ENCODE results near the gene B4GALT5. TPM values are rescaled to one million over a fixed set of nuclear protein-coding genes. Genes with fewer than 3 reads are reported as not detected.

Gene B4GALT5
- total RNA-seq, 2 experiments from 2014 or later: 13.5 to 13.7 TPM

GRCh38 chr20:49597825-49598395, 115.8 kb downstream of the B4GALT5 start:
- peaks cover 60% of the 10 kb centered on the region for H3K4me1 Mint-ChIP-seq
- peak overlapping the region; percentile 91 for H3K27ac Mint-ChIP-seq
- H3K36me3 Mint-ChIP-seq: peaks cover 19% of the 10 kb centered on the region
- DNase-seq: no peak
- POLR2A ChIA-PET: interaction anchor here (2.2 kb wide), 1 partner anchor 27 kb away, joined by 6 read pairs; no protein-coding TSS in a partner anchor
- no peaks in the 10 kb centered on the region for H3K27me3 Mint-ChIP-seq
- ATAC-seq (ENCODE audit: low read depth): no peak
- no peaks in the 10 kb centered on the region for H3K9me3 Mint-ChIP-seq
- no peak overlapping the region for H3K4me3 Mint-ChIP-seq

GRCh38 chr20:49595811-49596561, 117.7 kb downstream of the B4GALT5 start:
- DNase-seq (peak; percentile 65), ATAC-seq (ENCODE audit: low read depth) (peak; percentile 44)
- H3K27ac Mint-ChIP-seq: peak overlapping the region; percentile 97
- peaks cover 70% of the 10 kb centered on the region for H3K4me1 Mint-ChIP-seq
- POLR2A ChIA-PET: interaction anchor here (0.6 to 2.2 kb wide), 12 partner anchors 9 to 341 kb away, joined by 3 to 7 read pairs (median 3); partner anchors contain the start of gene SLC9A8
- H3K4me3 Mint-ChIP-seq: peak overlapping the region; percentile 76
- peaks cover 6% of the 10 kb centered on the region for H3K9me3 Mint-ChIP-seq
- H3K36me3 Mint-ChIP-seq: peaks cover 28% of the 10 kb centered on the region
- no peaks in the 10 kb centered on the region for H3K27me3 Mint-ChIP-seq

DNA sequence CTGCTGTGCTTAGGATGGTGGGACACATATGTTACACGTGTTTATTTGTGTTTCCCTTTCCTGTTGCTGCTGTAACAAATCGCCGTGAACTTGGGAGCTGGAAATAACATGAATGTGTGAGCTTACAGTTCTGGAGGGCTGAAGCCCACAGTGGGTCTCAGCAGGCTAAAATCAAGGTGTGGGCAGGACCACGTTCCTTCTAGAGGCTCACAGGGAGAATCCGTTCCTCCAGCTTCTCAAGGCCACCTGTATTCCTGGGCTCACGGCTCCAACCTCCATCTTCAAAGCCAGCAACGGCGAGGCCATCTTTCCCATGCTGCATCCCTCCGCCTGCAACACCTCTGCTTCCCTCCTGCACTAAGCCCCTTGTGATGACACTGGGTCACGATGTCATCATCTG, 118.3 kb downstream of the B4GALT5 start:
- peaks cover 73% of the 10 kb centered on the region for H3K4me1 Mint-ChIP-seq
- H3K27ac Mint-ChIP-seq: peak overlapping the region; percentile 97
- H3K9me3 Mint-ChIP-seq: peaks cover 6% of the 10 kb centered on the region
- POLR2A ChIA-PET: interaction anchor here (1.0 to 1.7 kb wide), 7 partner anchors 12 to 59 kb away, joined by 3 to 7 read pairs (median 4); no protein-coding TSS in a partner anchor
- ATAC-seq (ENCODE audit: low read depth) (no peak), DNase-seq (no peak)
- H3K36me3 Mint-ChIP-seq: peaks cover 25% of the 10 kb centered on the region
- no peaks in the 10 kb centered on the region for H3K27me3 Mint-ChIP-seq
- peak overlapping the region; percentile 76 for H3K4me3 Mint-ChIP-seq

- Mint-ChIP-seq H3K4me1 (peaks cover 76% of the 10 kb centered on the region), H3K4me3 (peak overlapping the region; percentile 76), H3K9me3 (peaks cover 6% of the 10 kb centered on the region), H3K27me3 (no peaks in the 10 kb centered on the region), H3K27ac (peak overlapping the region; percentile 97), H3K36me3 (peaks cover 28% of the 10 kb centered on the region)
- DNase-seq (no peak), ATAC-seq (ENCODE audit: low read depth) (no peak)
- POLR2A ChIA-PET: interaction anchor here (1.0 to 2.6 kb wide), 11 partner anchors 9 to 317 kb away, joined by 3 to 13 read pairs (median 7); partner anchors contain the start of gene ZNFX1
These were observed 118.8 kb downstream of the B4GALT5 start for GRCh38 chr20:49594931-49595315.

GRCh38 chr20:49594143-49594930, 119.3 kb downstream of the B4GALT5 start:
- DNase-seq (peak; percentile 67), ATAC-seq (ENCODE audit: low read depth) (peak; percentile 79)
- Mint-ChIP-seq H3K4me3 (peak overlapping the region; percentile 76), H3K4me1 (peaks cover 75% of the 10 kb centered on the region), H3K27ac (peak overlapping the region; percentile 97), H3K27me3 (no peaks in the 10 kb centered on the region), H3K36me3 (peaks cover 34% of the 10 kb centered on the region), H3K9me3 (peaks cover 6% of the 10 kb centered on the region)
- POLR2A ChIA-PET: interaction anchor here (0.6 to 2.6 kb wide), 14 partner anchors 10 to 373 kb away, joined by 3 to 13 read pairs (median 5); partner anchors contain the start of gene ZNFX1

GRCh38 chr20:49593466-49594142, 120.1 kb downstream of the B4GALT5 start:
- peaks cover 75% of the 10 kb centered on the region for H3K4me1 Mint-ChIP-seq
- DNase-seq (no peak), ATAC-seq (ENCODE audit: low read depth) (no peak)
- peaks cover 6% of the 10 kb centered on the region for H3K9me3 Mint-ChIP-seq
- peaks cover 34% of the 10 kb centered on the region for H3K36me3 Mint-ChIP-seq
- no peaks in the 10 kb centered on the region for H3K27me3 Mint-ChIP-seq
- POLR2A ChIA-PET: interaction anchor here (0.6 to 2.6 kb wide), 14 partner anchors 10 to 372 kb away, joined by 3 to 13 read pairs (median 5); partner anchors contain the start of gene ZNFX1
- peak overlapping the region; percentile 76 for H3K4me3 Mint-ChIP-seq
- H3K27ac Mint-ChIP-seq: peak overlapping the region; percentile 97

- no peaks in the 10 kb centered on the region for H3K27me3 Mint-ChIP-seq
- peaks cover 6% of the 10 kb centered on the region for H3K9me3 Mint-ChIP-seq
- peak overlapping the region; percentile 97 for H3K27ac Mint-ChIP-seq
- H3K36me3 Mint-ChIP-seq: peaks cover 24% of the 10 kb centered on the region
- ATAC-seq (ENCODE audit: low read depth) (no peak), DNase-seq (no peak)
- peak overlapping the region; percentile 18 for H3K4me3 Mint-ChIP-seq
- POLR2A ChIA-PET: no interaction called here
- H3K4me1 Mint-ChIP-seq: peaks cover 67% of the 10 kb centered on the region
These were observed 121.6 kb downstream of the B4GALT5 start for GRCh38 chr20:49592120-49592519.

DNA sequence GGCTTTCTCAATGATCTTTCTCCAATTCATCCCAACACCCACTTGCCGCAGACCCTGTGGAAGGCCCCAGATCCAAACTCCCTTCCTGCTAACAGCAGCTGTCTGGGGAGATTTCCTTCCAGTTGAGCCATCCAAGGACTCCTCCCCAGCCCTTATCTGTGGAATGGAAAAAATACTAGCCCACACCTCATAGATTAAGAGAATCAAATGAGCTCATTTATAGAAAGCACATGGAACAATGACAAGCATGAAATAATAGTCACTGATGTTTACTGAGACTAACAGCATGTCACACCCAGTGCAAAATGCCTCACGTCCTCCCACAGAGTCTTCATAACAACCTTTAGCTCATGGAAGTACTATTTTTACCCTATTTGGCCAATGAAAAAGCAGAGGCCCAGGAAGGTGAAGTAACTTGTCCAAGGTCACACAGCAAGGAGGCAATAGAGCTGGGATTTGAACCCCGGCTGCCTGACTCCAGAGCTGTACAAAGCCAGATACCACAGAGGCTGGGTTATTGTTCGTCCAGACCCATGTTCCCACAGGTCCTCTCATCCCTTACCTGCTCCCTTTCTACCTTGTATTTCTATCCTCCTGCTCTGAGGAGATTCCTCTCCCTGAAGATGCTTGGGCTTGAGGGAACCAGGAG, 122.3 kb downstream of the B4GALT5 start:
- Mint-ChIP-seq H3K4me1 (peaks cover 65% of the 10 kb centered on the region), H3K27ac (peak overlapping the region; percentile 97), H3K36me3 (peaks cover 22% of the 10 kb centered on the region), H3K27me3 (no peaks in the 10 kb centered on the region), H3K9me3 (peaks cover 6% of the 10 kb centered on the region), H3K4me3 (no peak overlapping the region)
- no peak for ATAC-seq (ENCODE audit: low read depth)
- POLR2A ChIA-PET: interaction anchor here (1.1 kb wide), 1 partner anchor 14 kb away, joined by 3 read pairs; no protein-coding TSS in a partner anchor
- DNase-seq: no peak

DNA sequence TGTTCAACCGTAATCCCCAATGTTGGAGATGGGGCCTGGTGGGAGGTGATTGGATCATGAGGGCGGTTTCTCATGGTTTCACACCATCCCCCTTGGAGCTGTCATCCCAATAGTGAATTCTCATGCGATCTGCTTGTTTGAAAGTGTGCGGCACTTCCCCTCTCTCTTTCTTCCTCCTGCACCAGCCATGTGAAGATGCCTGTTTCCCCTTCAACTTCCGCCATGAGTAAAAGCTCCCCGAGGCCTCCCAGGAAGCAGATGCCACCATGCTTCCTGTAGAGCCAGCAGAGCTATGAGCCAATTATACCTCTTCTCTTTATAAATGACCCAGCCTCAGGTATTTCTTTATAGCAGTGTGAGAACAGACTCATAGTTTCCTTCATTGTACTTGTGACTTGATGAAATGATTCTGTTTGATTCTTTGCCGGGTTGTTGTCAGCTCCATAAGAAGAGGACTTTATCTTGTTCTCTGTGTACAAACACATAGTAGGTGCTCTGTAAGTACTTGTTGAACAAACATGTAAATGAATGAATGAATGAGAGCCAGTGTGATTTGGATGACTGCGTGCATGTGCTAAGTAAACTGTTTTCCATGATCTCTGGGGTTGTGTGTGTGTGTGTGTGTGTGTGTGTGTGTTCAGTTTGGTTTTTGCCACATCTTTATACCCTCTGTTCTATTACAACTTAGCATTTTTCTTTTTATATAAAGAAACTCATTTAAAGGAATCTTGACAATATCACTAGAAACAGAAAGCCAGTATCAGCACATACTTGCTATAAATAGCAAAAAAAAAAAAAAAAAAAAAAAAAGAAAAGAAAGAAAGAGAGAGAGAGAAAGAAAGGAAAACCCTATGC, 123.3 kb downstream of the B4GALT5 start:
- Mint-ChIP-seq H3K36me3 (peaks cover 20% of the 10 kb centered on the region), H3K9me3 (peaks cover 6% of the 10 kb centered on the region), H3K27me3 (no peaks in the 10 kb centered on the region), H3K27ac (peak overlapping the region; percentile 36), H3K4me1 (peaks cover 55% of the 10 kb centered on the region), H3K4me3 (no peak overlapping the region)
- DNase-seq (no peak), ATAC-seq (ENCODE audit: low read depth) (no peak)
- POLR2A ChIA-PET: interaction anchor here (1.1 to 1.3 kb wide), 2 partner anchors 13 kb away, joined by 3 to 8 read pairs; no protein-coding TSS in a partner anchor

- peaks cover 50% of the 10 kb centered on the region for H3K4me1 Mint-ChIP-seq
- peak overlapping the region; percentile 36 for H3K27ac Mint-ChIP-seq
- no peak overlapping the region for H3K4me3 Mint-ChIP-seq
- ATAC-seq (ENCODE audit: low read depth) (no peak), DNase-seq (no peak)
- peaks cover 2% of the 10 kb centered on the region for H3K27me3 Mint-ChIP-seq
- H3K9me3 Mint-ChIP-seq: peaks cover 6% of the 10 kb centered on the region
- POLR2A ChIA-PET: interaction anchor here (1.3 kb wide), 1 partner anchor 12 kb away, joined by 8 read pairs; no protein-coding TSS in a partner anchor
- H3K36me3 Mint-ChIP-seq: peaks cover 20% of the 10 kb centered on the region
These were observed 123.9 kb downstream of the B4GALT5 start for GRCh38 chr20:49589747-49590146.

- ATAC-seq (ENCODE audit: low read depth) (no peak), DNase-seq (no peak)
- Mint-ChIP-seq H3K27ac (no peak overlapping the region), H3K4me3 (no peak overlapping the region), H3K36me3 (peaks cover 18% of the 10 kb centered on the region), H3K27me3 (peaks cover 5% of the 10 kb centered on the region), H3K4me1 (peaks cover 27% of the 10 kb centered on the region), H3K9me3 (peaks cover 7% of the 10 kb centered on the region)
- POLR2A ChIA-PET: no interaction called here
These were observed 126.5 kb downstream of the B4GALT5 start for GRCh38 chr20:49587111-49587570.
